ENCODE measurements around the gene SIK2.

SIK2 gene

GRCh38 chr11:111688013-111688412 is 85.8 kb downstream of the SIK2 start:
- TF ChIP-seq RAD21 (IDR thresholded peaks at IDR 0.05; ENCODE audit: low read depth) (no peak), CEBPB (IDR thresholded peaks at IDR 0.05) (no peak), EP300 (IDR thresholded peaks at IDR 0.05; ENCODE audit: borderline replicate concordance) (no peak), REST (IDR thresholded peaks at IDR 0.05; ENCODE audit: low read depth) (no peak), MAX (IDR thresholded peaks at IDR 0.05) (no peak), CREB1 (IDR thresholded peaks at IDR 0.05; ENCODE audit: low read depth) (no peak), USF1 (IDR thresholded peaks at IDR 0.05) (no peak), YY1 (IDR thresholded peaks at IDR 0.05; ENCODE audit: low read depth) (no peak), TCF12 (IDR thresholded peaks at IDR 0.05; ENCODE audit: low read depth) (no peak), FOXM1 (IDR thresholded peaks at IDR 0.05; ENCODE audit: borderline replicate concordance, low read depth) (no peak), ZBTB7A (IDR thresholded peaks at IDR 0.05; ENCODE audit: low read depth) (no peak), NFIC (IDR thresholded peaks at IDR 0.05) (no peak), TEAD4 (IDR thresholded peaks at IDR 0.05) (no peak), EGR1 (IDR thresholded peaks at IDR 0.05) (no peak), TAF1 (IDR thresholded peaks at IDR 0.05; ENCODE audit: low read depth) (no peak)

GRCh38 chr11:111691176-111691575 is 88.9 kb downstream of the SIK2 start:
- TF ChIP-seq ZBTB7A (IDR thresholded peaks at IDR 0.05; ENCODE audit: low read depth): no peak
- no peak for TF ChIP-seq TAF1 (IDR thresholded peaks at IDR 0.05; ENCODE audit: low read depth)
- TF ChIP-seq USF1 (IDR thresholded peaks at IDR 0.05): no peak
- no peak for TF ChIP-seq MAX (IDR thresholded peaks at IDR 0.05)
- no peak for TF ChIP-seq CREB1 (IDR thresholded peaks at IDR 0.05; ENCODE audit: low read depth)
- TF ChIP-seq TCF12 (IDR thresholded peaks at IDR 0.05; ENCODE audit: low read depth): no peak
- TF ChIP-seq TEAD4 (IDR thresholded peaks at IDR 0.05): no peak
- no peak for TF ChIP-seq NFIC (IDR thresholded peaks at IDR 0.05)
- no peak for TF ChIP-seq EP300 (IDR thresholded peaks at IDR 0.05; ENCODE audit: borderline replicate concordance)
- TF ChIP-seq REST (IDR thresholded peaks at IDR 0.05; ENCODE audit: low read depth): no peak
- no peak for TF ChIP-seq RAD21 (IDR thresholded peaks at IDR 0.05; ENCODE audit: low read depth)
- TF ChIP-seq FOXM1 (IDR thresholded peaks at IDR 0.05; ENCODE audit: borderline replicate concordance, low read depth): no peak
- TF ChIP-seq YY1 (IDR thresholded peaks at IDR 0.05; ENCODE audit: low read depth): no peak
- no peak for TF ChIP-seq EGR1 (IDR thresholded peaks at IDR 0.05)
- no peak for TF ChIP-seq CEBPB (IDR thresholded peaks at IDR 0.05)

- TF ChIP-seq NFIC (IDR thresholded peaks at IDR 0.05) (no peak), CEBPB (IDR thresholded peaks at IDR 0.05) (no peak), TCF12 (IDR thresholded peaks at IDR 0.05; ENCODE audit: low read depth) (no peak), MAX (IDR thresholded peaks at IDR 0.05) (no peak), EGR1 (IDR thresholded peaks at IDR 0.05) (no peak), CREB1 (IDR thresholded peaks at IDR 0.05; ENCODE audit: low read depth) (no peak), ZBTB7A (IDR thresholded peaks at IDR 0.05; ENCODE audit: low read depth) (no peak), USF1 (IDR thresholded peaks at IDR 0.05) (no peak), YY1 (IDR thresholded peaks at IDR 0.05; ENCODE audit: low read depth) (no peak)
Observed at GRCh38 chr11:111691741-111692140, 89.5 kb downstream of the SIK2 start.

- no peak for TF ChIP-seq USF1 (IDR thresholded peaks at IDR 0.05)
- TF ChIP-seq NFIC (IDR thresholded peaks at IDR 0.05): no peak
- no peak for TF ChIP-seq TAF1 (IDR thresholded peaks at IDR 0.05; ENCODE audit: low read depth)
- TF ChIP-seq TCF12 (IDR thresholded peaks at IDR 0.05; ENCODE audit: low read depth): no peak
- no peak for TF ChIP-seq REST (IDR thresholded peaks at IDR 0.05; ENCODE audit: low read depth)
- TF ChIP-seq ZBTB7A (IDR thresholded peaks at IDR 0.05; ENCODE audit: low read depth): no peak
- no peak for TF ChIP-seq TEAD4 (IDR thresholded peaks at IDR 0.05)
- TF ChIP-seq EGR1 (IDR thresholded peaks at IDR 0.05): no peak
- no peak for TF ChIP-seq FOXM1 (IDR thresholded peaks at IDR 0.05; ENCODE audit: borderline replicate concordance, low read depth)
- TF ChIP-seq CEBPB (IDR thresholded peaks at IDR 0.05): no peak
- TF ChIP-seq YY1 (IDR thresholded peaks at IDR 0.05; ENCODE audit: low read depth): no peak
Observed at GRCh38 chr11:111693224-111693937, 91.1 kb downstream of the SIK2 start.

All from Ishikawa (cell line).